ENCODE results near the gene SLC2A6. TPM values are rescaled to one million over a fixed set of nuclear protein-coding genes. Genes with fewer than 3 reads are reported as not detected.

SLC2A6 gene
- total and polyA plus RNA-seq, 10 of the 15 experiments (the other 5 are each of a cell fraction or from before 2014, with no cell fraction given): 1.1 to 37.9 (median 18.3) TPM

DNA sequence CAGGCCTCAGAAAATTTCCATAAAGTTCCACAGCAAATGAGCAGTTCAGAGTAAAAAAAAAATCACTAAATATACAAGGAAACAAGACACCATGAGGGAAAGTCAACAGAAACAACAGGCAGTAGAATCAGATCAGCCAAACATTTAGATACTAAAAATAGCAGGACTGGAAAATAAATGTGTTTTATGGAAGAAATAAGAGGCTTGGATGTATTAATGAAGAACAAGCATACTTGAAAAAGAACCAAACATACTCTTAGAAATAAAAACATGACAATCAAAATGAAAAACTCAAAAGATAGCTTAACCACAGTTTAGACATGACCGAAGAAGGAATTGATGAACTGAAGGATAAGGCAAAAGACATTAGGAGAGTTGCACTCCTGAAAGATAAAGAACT, 23.2 kb upstream of the SLC2A6 start (continued):
- TF ChIP-seq, protein P1, sequence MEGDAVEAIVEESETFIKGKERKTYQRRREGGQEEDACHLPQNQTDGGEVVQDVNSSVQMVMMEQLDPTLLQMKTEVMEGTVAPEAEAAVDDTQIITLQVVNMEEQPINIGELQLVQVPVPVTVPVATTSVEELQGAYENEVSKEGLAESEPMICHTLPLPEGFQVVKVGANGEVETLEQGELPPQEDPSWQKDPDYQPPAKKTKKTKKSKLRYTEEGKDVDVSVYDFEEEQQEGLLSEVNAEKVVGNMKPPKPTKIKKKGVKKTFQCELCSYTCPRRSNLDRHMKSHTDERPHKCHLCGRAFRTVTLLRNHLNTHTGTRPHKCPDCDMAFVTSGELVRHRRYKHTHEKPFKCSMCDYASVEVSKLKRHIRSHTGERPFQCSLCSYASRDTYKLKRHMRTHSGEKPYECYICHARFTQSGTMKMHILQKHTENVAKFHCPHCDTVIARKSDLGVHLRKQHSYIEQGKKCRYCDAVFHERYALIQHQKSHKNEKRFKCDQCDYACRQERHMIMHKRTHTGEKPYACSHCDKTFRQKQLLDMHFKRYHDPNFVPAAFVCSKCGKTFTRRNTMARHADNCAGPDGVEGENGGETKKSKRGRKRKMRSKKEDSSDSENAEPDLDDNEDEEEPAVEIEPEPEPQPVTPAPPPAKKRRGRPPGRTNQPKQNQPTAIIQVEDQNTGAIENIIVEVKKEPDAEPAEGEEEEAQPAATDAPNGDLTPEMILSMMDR (IDR thresholded peaks at IDR 0.05 in 2 of 3, conservative IDR thresholded peaks at IDR 0.05 in 1 of 3; ENCODE audit: control insufficient read depth in 2 of 3, extremely low read depth in 1 of 3, insufficient read depth in 1 of 3, low read depth in 3 of 3, low read length in 3 of 3): no peak
- TF ChIP-seq ESRRA (IDR thresholded peaks at IDR 0.05; ENCODE audit: low read length) (no peak), STAT3 (IDR thresholded peaks at IDR 0.05; ENCODE audit: low read depth, low read length) (no peak), RBBP5 (conservative IDR thresholded peaks at IDR 0.05) (no peak)

DNA sequence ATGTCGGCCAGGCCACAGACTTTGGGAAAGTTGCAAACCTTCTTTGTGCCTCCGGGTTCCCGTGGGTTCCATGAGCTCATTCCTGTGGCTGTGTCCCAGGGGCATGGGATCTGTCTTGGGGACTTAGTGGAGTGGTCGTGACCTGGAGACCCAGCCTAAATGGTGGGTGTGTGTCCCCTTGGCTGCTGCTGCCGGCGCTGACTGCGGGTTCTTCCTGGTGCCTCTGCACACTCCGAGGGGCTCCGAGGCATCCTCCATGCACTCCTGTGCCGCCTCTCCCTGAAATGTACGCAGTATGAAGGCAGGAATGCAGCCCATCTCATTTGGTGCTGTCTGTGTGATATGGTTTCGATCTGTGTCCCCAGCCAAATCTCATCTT, 21.0 kb upstream of the SLC2A6 start:
- Histone ChIP-seq H2AFZ (ENCODE audit: control insufficient read depth, low read depth, low read length) (no peak overlapping the region), H3K4me2 (ENCODE audit: control insufficient read depth, insufficient read depth) (no peak overlapping the region), H3K27me3 (replicated peaks in 1 of 2; ENCODE audit: control insufficient read depth in 2 of 2, insufficient read depth in 2 of 2, low read length in 1 of 2) (peaks cover 0 to 3% of the 10 kb centered on the region in 2 experiments; a peak in 2 of 4 replicates), H3K4me3 (no peak overlapping the region), H3K79me2 (ENCODE audit: control insufficient read depth, insufficient read depth, low read length) (no peaks in the 10 kb centered on the region), H3K9me3 (replicated peaks; ENCODE audit: control insufficient read depth, insufficient read depth, low read length) (peaks cover 7% of the 10 kb centered on the region; the same call in 2 of the 3 replicates), H3K9ac (ENCODE audit: control insufficient read depth, insufficient read depth, low read length) (no peak overlapping the region), H4K20me1 (ENCODE audit: control insufficient read depth, insufficient read depth) (no peaks in the 10 kb centered on the region), H3K27ac (ENCODE audit: control insufficient read depth, insufficient read depth) (no peak overlapping the region), H3K36me3 (ENCODE audit: control insufficient read depth in 2 of 2, insufficient read depth in 2 of 2, low read length in 1 of 2) (no peaks in the 10 kb centered on the region), H3K4me1 (ENCODE audit: control insufficient read depth, insufficient read depth, low read length) (no peaks in the 10 kb centered on the region)
- ChIA-PET CTCF (no interaction called here), RAD21 (ENCODE audit: unreplicated experiment) (interaction anchor here (0.7 kb wide), 1 partner anchor 12 kb away, joined by 3 read pairs; no protein-coding TSS in a partner anchor), SMC1A (ENCODE audit: uncharacterized antibody, unreplicated experiment) (no interaction called here), POLR2A (no interaction called here)
- WGBS (ENCODE audit: insufficient coverage, insufficient replicate concordance, low lambda C conversion rate, missing lambda C conversion rate): 27% methylated on average over 12 of the region's 12 CpGs
- in situ Hi-C loops (cut with MboI): no loop called here
- DNase-seq (ENCODE audit: low read depth, low spot score): no peak
- no peak for FAIRE-seq
- no peak for ATAC-seq
- BruUV-seq (replicated peaks): no TSS peak
- intact Hi-C loops (cut with micrococcal nuclease; ENCODE audit: unreplicated experiment): no loop called here
- TF ChIP-seq, protein P2, sequence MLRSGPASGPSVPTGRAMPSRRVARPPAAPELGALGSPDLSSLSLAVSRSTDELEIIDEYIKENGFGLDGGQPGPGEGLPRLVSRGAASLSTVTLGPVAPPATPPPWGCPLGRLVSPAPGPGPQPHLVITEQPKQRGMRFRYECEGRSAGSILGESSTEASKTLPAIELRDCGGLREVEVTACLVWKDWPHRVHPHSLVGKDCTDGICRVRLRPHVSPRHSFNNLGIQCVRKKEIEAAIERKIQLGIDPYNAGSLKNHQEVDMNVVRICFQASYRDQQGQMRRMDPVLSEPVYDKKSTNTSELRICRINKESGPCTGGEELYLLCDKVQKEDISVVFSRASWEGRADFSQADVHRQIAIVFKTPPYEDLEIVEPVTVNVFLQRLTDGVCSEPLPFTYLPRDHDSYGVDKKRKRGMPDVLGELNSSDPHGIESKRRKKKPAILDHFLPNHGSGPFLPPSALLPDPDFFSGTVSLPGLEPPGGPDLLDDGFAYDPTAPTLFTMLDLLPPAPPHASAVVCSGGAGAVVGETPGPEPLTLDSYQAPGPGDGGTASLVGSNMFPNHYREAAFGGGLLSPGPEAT (IDR thresholded peaks at IDR 0.05; ENCODE audit: low read depth): no peak
- TF ChIP-seq, protein P3, sequence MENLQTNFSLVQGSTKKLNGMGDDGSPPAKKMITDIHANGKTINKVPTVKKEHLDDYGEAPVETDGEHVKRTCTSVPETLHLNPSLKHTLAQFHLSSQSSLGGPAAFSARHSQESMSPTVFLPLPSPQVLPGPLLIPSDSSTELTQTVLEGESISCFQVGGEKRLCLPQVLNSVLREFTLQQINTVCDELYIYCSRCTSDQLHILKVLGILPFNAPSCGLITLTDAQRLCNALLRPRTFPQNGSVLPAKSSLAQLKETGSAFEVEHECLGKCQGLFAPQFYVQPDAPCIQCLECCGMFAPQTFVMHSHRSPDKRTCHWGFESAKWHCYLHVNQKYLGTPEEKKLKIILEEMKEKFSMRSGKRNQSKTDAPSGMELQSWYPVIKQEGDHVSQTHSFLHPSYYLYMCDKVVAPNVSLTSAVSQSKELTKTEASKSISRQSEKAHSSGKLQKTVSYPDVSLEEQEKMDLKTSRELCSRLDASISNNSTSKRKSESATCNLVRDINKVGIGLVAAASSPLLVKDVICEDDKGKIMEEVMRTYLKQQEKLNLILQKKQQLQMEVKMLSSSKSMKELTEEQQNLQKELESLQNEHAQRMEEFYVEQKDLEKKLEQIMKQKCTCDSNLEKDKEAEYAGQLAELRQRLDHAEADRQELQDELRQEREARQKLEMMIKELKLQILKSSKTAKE (IDR thresholded peaks at IDR 0.05; ENCODE audit: low read depth, poor library complexity, severe bottlenecking): no peak
- TF ChIP-seq FOXM1 (IDR thresholded peaks at IDR 0.05; ENCODE audit: low read depth, low read length) (no peak), KLF5 (IDR thresholded peaks at IDR 0.05; ENCODE audit: partially characterized antibody) (no peak), HCFC1 (IDR thresholded peaks at IDR 0.05; ENCODE audit: low read length) (no peak), RUNX3 (IDR thresholded peaks at IDR 0.05; ENCODE audit: low read length) (no peak), IKZF1 (conservative IDR thresholded peaks at IDR 0.05) (no peak), STAT3 (IDR thresholded peaks at IDR 0.05; ENCODE audit: low read depth, low read length) (no peak), MYB (IDR thresholded peaks at IDR 0.05; ENCODE audit: borderline replicate concordance, low read depth, low read length) (no peak), SIX5 (IDR thresholded peaks at IDR 0.05; ENCODE audit: low read depth, low read length, severe bottlenecking) (no peak)
- TF ChIP-seq, protein P4, sequence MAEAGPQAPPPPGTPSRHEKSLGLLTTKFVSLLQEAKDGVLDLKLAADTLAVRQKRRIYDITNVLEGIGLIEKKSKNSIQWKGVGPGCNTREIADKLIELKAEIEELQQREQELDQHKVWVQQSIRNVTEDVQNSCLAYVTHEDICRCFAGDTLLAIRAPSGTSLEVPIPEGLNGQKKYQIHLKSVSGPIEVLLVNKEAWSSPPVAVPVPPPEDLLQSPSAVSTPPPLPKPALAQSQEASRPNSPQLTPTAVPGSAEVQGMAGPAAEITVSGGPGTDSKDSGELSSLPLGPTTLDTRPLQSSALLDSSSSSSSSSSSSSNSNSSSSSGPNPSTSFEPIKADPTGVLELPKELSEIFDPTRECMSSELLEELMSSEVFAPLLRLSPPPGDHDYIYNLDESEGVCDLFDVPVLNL (IDR thresholded peaks at IDR 0.05; ENCODE audit: low read depth, low read length): no peak
